HG03139 (cell line): Measurements from ENCODE around the gene ERC2.

ENCODE experiments used
- ATAC-seq: cut with Tn5 transposase; IDR thresholded peaks from one replicate; pipeline ENCODE4 v1.9.1; 2021; ENCODE audit not compliant: unreplicated experiment

Gene ERC2

DNA sequence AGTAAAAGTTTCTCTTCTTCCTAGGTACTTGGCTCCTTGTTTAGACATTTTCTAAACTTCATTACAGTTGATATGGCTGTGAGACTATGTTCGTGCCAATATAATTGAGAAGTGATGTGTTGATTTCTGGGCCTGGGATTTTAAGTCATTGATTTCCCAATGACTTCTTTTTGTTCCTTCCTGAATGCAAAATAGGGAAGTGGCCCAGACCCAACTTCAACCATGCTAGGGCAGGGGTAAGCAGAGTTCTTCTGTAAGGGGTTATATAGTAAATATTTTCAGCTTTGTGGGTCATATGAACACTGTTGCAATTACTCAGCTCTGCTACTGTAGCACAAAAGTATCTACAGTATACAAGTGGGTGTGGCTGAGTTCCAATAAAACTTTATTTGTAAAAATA lies 661.1 kb downstream of the ERC2 start:
- ATAC-seq: no peak

DNA sequence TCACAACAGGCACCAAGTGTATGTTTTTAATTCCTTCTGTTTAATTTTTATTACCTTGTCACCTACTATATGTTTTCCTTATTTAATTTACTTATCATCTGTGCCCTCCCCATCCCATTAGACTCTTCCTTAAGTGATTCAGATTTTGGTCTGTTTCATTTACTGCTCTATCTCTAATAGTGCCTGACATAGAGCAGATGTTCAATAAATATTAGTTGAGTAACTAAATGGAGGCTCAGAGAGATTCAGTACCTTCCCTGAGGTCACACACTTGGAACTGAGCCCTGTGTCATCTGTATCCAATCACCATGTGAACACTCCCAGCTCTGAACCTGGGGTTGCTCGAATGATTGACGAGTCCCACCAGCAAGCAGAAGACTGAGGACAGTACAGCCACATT lies 663.1 kb downstream of the ERC2 start:
- ATAC-seq: no peak

DNA sequence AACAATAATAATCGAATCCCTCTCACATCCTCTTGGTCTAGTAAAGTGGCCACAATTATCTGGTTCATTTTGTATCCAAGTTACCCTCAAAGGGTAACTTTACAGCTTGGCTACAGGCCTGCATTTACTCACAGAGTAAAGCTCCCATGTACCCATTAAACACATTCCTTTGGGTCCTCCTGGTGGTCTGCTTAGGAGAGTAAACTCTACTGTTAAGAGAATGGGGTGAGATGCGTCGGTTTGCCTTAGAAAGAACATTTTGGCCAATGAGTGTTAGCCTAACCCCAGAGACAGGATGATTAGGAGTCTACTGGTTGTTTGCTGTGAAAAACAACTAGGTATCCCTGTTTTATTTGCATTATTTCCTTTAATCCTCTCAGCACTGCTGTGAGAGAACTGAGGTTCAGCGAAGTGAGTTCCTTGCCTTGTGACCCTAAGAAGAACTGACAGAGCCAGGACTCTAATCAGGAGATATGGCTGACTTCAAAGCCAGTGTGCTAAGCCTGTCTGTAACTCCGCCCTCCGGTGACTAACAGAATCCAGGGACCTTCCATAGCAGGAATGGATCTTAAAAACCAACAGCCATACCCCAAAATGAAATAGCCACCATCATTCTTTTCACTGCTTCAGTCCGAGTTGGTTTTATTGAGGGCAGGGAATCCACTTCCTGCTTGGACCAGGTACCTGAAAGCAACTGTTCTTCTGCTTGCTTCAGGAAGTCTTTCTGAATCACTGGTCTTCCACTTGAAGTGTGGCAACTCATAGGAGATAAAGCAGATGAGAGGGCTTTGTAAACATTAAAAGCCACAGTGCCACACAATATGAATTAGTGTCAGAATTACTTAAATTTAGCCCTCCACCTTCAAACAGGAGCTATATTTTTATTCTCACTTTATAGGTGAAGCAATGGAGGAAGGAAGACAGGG lies 663.8 kb downstream of the ERC2 start:
- no peak for ATAC-seq

DNA sequence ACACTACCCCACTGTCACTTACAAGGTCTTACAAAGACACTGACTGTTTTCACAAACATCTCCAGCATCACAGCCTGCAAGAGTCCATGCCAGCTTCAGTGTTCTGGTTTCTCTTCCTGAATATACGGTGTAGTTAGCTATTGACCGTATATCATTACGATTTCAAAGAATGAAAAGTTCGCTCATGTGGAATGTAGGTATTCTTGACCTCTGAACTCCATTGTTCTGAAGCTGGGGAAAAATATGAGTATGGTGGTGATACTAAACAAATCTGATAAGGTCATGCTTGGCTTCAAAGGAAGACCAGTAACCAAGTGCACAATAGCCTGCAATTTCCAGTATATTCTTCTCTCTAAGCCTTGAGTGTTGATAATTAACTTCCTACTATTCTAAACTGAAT lies 665.5 kb downstream of the ERC2 start:
- no peak for ATAC-seq

DNA sequence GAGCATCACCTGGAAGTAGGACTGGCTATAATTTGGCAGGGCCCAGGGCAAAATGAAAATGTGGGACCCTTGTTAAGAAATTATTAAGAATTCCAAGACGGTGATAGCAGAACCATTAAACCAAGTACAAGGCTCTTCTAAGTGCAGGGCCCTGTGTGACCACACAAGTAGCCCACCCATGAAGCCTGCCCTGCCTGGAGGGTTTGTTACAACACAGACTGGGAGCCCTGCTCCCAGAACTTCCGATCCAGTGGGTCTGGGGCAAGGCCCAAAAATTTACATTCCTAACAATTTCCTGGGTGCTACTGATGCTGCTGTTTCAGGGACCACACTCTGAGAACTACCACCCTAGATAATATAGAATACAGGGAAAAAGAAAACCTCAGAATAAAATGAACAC lies 666.6 kb downstream of the ERC2 start:
- no peak for ATAC-seq

DNA sequence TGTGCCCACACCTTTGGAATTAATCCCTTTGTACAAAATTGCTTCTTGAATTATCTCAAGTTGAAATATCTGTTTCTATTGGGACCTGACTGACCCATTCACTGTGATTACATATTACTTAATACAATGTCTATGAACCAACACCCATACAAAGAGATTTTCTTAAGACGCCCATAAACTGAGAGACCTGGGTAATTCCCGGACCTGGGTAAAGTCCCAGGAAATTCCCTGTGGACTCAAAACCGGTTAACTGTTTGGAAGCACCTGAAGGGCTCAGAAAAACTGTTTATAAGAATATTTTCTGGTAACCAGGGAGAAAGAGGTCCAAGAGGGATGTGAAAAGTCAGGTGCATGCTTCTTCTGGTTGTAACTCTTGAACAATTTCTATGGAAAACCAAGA lies 667.2 kb downstream of the ERC2 start:
- ATAC-seq: no peak

DNA sequence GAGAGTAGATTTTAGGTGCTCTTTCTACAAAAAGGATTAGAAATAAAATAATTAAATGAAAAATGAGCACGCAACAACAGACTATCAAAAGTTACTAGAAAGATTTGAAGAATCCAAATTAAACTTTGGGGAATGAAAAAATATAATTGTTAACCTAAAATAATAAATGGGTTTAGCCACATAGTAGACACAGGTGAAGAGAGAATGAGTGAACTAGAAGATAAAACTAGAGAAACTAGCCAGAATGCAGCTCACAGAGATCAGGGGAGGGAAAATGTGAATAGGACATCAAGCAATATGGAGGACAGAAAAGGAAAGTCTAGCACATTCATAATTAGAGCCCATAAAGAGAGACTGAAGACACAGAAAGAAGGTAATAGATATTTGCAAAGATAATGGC lies 670.5 kb downstream of the ERC2 start:
- ATAC-seq: no peak

DNA sequence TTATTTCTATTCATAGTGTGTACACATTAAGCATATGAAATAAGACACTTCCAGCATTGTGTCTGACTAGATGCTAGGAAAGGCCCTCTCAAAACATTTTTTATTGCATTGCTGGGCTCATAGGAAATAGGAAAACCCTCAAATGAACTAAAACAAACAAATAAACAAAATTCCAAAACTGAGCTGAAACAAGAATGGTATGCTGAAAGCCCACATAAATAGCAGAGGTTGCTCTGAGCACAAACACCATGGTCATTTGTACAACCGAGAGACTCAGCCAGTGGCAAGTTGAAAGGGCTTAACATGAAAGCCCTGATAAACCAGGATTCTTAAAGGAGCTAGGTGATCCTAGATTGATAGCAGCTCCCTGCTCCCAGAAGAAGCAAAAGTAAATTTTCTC lies 671.2 kb downstream of the ERC2 start:
- ATAC-seq: no peak

DNA sequence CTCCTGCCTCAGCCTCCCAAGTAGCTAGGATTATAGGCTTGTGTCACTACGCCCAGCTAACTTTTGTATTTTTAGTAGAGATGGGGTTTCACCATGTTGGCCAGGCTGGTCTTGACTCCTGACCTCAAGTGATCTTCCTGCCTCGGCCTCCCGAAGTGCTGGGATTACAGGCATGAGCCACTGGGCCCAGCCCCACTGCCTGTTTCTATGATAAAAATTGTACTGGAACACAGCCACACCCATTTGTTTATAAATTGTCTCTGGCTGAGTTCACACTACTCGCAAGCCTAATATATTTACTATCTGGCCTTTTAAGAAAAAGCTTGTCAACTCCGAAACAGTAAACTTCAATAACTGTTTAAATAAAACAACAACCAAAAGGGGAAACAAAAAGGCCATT lies 671.7 kb downstream of the ERC2 start:
- no peak for ATAC-seq

DNA sequence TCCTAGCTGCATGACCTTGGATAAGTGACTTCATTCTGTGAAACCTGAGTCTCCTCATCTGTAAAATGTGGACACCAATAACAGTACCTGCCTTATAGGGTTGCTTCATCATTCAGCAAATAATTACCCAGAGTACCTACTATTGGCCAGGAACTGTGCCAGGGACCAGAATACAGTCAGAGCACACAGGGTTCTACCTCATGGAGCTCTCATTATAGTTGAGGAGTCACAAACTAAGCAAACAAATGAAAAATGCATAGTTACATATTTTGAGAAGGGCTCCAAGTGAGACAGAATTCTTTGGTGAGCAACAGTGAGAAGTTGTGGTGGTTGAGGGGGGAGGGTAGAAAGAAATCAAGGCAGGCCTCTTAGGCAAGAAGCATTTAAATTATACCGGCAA lies 672.5 kb downstream of the ERC2 start:
- no peak for ATAC-seq

DNA sequence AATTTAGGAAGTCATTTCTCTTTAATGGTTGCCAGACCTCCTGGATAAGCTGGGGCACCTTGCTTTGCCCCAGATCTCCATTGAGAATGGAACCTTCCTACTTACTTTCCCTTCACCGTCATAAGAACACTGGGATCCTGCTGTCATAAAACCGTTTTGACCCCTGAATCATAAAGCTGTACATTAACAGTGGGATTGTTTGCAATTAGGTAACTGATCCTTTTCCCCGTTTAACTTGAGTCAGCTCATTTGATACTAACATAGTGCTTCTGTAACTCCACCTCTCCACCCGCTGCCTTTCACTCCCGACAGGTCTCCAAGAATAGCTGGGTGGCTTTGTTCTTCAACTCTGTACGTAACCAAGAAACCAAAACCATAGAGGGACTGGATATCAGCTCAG lies 673.0 kb downstream of the ERC2 start:
- no peak for ATAC-seq

DNA sequence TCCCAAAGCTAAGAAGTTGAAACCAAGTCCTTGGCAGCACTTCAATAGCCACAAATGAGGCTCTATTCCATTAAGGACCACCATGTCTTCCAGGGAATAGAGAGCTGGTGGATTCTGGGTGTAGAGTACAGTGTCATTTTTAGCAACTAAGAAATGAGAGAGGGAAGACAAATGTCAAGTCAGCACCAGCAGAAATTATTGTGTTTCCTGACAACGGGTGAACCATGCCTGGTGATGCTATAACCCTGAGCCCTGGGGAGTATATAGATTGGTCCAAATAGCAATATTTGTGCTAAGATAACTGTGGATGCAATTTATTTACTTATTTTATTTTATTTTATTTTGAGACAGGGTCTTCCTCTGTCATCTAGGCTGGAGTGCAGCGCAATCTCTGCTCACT lies 675.5 kb downstream of the ERC2 start:
- no peak for ATAC-seq

DNA sequence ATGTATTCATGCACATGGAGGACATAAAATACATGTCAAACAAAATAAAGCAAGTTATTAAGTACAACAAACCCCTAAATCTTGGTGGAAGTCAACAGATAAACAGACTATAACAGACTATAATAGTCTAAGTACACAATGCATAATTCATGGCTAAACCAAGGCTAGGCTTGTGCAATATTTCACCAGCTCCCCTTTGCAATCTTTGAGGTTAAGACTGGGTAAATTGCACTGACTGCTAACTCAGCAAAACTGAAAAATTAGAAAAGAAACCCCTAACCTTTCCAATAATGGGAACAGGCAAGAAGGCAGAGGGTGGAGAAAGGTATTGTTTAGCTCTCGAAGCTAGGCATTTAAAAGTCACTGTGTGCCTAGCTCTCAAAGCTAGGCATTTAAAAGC lies 676.3 kb downstream of the ERC2 start:
- no peak for ATAC-seq

DNA sequence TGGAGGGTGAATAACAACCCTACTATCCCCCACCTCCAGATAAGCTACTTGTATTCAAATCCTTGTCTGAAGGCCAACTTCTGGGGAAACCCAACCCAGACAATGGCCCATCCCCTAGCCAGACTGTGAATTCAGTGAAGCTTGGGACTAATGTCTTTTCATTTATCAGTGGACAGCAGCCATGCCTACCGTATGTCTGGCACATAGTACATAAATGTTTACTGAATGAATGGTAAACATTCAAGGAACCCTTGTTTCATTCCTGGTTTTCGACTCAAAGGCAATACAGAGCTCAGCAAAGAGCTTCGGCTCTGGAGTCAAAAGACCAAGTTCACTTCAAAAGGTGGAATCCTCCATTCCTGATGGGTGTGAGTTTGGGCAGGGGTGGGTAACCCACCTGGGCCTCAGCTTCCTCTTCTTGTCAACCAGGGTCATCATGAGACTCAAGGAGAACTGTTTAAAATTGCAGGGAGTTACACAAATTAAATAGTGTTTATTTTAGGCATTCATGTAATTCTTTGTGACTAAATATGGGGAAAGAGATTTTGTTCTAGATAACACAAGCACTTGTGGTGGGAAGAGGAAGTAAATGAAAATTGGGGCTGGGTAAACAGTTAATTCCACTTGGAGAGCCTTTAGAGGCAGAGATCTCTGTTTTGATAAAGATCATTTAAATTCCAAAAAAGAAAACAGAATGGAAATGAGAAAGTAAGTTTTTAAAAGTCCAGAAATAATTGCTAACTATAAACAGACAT lies 677.5 kb downstream of the ERC2 start:
- ATAC-seq: no peak

DNA sequence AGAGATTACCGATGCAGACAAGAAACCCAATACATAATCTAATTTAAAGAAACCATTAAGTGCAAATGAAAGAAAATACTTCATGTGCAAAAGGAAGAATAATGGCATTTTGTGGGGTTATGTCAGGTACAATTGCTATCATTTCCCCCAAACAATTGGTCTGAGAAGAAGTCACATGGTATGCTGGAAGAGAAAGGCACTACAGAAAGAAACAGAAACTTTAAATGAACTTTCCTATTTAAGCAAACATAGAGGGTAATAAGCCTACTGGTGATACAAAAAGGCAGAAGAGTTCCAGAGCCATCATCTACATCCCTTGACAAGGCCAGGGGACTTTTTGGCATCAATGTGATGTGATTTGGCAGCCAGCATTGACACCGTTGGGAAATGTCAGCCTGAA lies 678.8 kb downstream of the ERC2 start:
- no peak for ATAC-seq

DNA sequence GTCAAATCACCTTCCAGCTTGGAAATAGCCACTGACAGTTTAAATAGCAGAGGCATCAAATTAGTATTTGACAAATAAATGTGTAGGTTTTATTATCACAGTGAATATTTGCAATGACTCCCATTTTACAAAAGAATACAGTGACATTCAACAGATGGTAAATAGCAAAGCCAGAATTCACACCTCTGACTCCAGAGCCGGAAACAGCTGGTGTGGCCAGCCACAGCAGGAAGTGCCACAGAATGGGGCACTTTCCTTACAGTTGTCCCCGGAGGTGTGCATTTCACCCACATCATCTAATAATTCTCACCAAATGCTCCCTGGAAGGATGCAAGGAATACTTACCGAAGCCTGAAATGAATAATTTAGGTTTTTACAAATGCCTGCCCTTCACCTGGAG lies 685.5 kb downstream of the ERC2 start:
- no peak for ATAC-seq

DNA sequence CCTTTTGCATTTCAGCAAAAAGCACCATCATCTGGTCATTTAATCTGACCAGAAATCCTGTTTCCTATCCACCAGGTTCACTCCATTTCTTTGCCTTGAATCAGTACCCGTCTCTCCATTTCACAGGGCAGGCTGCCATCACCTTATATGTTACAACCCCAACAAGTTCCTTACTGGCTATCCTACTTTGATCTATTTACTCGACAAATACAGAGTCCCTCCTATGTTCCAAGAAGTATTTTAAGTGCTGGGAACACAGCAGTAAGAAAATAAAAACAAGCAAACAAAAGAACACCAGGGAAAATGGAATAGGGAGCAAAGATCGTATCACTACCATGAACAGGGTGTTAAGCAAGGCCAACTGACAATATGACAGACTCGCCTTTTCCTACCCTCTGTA lies 685.9 kb downstream of the ERC2 start:
- ATAC-seq: no peak

DNA sequence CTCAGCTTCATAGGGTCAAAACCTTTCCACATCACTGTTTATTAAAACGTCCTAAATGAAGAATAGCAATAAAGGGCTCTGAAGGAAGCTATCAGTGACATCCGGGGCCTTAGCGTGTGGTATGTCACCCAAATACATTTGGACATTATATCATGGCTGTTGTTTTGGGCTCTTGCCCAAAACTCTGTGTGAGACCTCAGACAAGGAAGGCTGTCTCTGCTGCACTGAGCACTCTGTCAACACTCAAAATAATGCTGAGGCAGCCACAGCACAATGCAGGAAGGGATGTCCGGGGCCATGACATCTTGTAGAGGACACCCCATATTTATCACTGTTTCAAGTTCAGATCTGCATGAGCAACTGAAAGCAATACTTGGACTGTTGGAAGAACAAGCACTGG lies 687.4 kb downstream of the ERC2 start:
- ATAC-seq: no peak

DNA sequence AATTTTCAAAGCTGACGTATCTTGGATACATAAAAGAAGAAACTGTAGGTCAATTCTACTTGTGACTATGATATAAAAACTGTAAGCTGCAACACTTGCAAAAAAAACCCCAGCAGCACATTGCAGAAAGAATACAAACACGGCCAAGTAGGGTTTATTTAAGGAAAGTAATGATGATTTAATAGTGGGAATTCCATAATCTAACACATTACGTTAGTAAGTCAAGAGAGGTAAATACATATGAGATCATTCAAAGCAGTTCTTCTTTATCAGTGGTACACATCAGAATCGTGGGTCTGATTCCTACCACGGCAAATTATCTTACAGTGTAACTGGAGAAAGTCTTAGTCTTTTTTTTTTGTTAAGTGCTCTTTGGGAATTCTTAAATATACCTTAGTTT lies 688.7 kb downstream of the ERC2 start:
- no peak for ATAC-seq

DNA sequence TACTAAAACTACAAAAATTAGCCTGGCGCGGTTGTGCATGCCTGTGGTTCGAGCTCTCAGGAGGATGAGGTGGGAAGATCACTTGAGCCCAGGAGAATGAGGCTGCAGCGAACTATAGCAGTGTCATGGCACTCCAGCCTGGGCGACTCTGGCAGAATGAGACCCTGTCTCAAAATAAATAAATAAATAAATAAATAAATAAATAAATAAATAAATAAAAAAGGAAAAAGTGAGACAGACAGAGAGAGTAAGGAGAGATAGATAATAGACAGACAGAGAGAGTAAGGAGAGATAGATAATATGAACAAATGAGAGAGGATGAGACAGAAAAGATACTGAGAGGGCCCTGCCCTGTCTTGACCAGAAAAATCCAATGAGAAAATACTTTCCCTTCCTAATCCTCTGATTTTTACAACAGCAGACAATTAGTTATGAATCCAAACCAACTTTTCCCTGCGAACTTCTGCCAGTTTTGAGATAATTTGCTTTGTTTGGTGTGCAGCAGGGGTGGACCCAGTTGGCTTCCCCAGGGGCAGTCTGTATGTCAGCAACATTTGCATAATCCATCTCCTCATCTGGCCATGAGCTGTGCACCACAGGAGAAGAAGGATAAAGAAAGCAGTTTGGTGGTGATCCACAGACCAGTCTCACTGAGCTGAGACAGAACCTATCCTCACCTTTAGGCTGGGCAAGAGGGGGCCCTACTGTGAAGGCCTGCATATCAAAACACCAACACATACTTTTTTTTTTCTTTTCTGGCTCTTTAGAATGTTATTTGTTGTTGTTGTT lies 692.7 kb downstream of the ERC2 start:
- ATAC-seq: no peak

DNA sequence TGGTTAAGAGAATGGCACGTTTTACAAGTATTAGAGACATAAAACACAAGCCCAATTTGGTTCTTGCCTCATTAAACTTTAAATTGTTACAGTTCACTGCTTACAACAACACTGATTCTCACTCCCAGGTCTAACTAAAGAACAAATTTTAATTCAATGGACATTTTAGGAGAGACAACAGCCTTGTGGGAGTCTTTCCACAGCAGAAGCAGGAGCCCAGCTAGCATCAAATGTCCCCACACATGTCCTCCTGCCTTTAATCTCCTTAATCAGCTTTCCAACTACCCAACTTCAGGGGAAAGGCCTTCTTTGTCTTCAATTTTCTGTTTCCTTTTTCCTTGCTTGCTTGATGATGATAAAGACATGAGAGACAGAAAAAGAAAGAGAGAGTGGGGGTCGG lies 693.4 kb downstream of the ERC2 start:
- ATAC-seq: no peak

DNA sequence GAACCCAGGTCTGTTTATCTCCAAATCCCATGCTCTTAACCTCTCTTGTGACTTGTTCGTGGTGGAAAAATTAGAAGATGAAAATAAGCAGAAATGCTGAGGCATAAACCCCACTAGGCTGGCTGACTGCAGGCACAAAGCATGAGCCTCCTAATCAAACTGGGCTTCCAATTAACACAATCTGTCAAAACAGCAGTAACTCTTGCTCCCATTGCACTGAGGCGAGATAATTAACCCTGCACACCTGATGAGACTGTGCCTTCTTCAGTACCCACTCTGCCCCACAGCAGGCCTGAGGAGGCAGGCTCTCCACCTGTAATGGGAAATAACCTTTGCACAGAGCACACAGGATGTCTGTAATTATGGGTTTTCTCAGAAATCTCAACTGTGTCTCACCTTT lies 696.8 kb downstream of the ERC2 start:
- ATAC-seq: no peak
